Skeletal muscle tissue (tissue), 4 donors: ENCODE results near the gene DLGAP1. TPM values are rescaled to one million over a fixed set of nuclear protein-coding genes. Genes with fewer than 3 reads are reported as not detected.

Experiments used
- H3K27ac ChIP-seq: one replicate; pipeline ENCODE4 v1.7.0; 2013; ENCODE audit warnings: mild to moderate bottlenecking, low read depth, low read length, inconsistent platforms
- H3K27me3 ChIP-seq, 3 donors: one replicate each; pipeline ENCODE4 v1.7.0; 2013; ENCODE audit warnings: low read length in 3 of 3; ENCODE audit not compliant: control insufficient read depth in 3 of 3, insufficient read depth in 3 of 3
- H3K36me3 ChIP-seq, 3 donors: one replicate each; pipeline ENCODE4 v1.7.0; 2013; ENCODE audit warnings: low read length in 3 of 3; ENCODE audit not compliant: control insufficient read depth in 3 of 3, insufficient read depth in 3 of 3
- H3K4me1 ChIP-seq, 3 donors: one replicate each; pipeline ENCODE4 v1.7.0; 2013; ENCODE audit warnings: low read length in 3 of 3, mild to moderate bottlenecking in 3 of 3; ENCODE audit not compliant: control insufficient read depth in 3 of 3, insufficient read depth in 3 of 3
- H3K4me3 ChIP-seq, 3 donors: one replicate each; pipeline ENCODE4 v1.7.0; 2013; ENCODE audit warnings: low read length in 3 of 3
- H3K9ac ChIP-seq, 3 donors: one replicate each; pipeline ENCODE4 v1.7.0; 2013; ENCODE audit warnings: low read length in 3 of 3, mild to moderate bottlenecking in 3 of 3, moderate library complexity in 2 of 3, low read depth in 1 of 3
- H3K9me3 ChIP-seq, 3 donors: one replicate each; pipeline ENCODE4 v1.7.0; 2013; ENCODE audit warnings: low read length in 3 of 3; ENCODE audit not compliant: control insufficient read depth in 3 of 3
- total RNA-seq: library from RNA; depleted of rRNA; stranded (reverse); fragments of >200 nt; gene quantifications from one replicate; pipeline ENCODE4 v1.2.3, GENCODE V29; 2014
- donor health status: Osteomylitis.

Gene DLGAP1
- total RNA-seq, 1 donor from 2014 or later: 0.52 TPM

GRCh38 chr18:4441098-4441497 lies 14.0 kb downstream of the DLGAP1 start:
- no peaks in the 10 kb centered on the region for H3K27me3 ChIP-seq
- H3K9ac ChIP-seq: no peak overlapping the region
- no peaks in the 10 kb centered on the region for H3K36me3 ChIP-seq
- no peak overlapping the region for H3K27ac ChIP-seq
- no peaks in the 10 kb centered on the region for H3K4me1 ChIP-seq
- H3K9me3 ChIP-seq: no peaks in the 10 kb centered on the region
- no peak overlapping the region for H3K4me3 ChIP-seq

- Histone ChIP-seq H3K4me1 (no peaks in the 10 kb centered on the region), H3K27ac (no peak overlapping the region), H3K27me3 (no peaks in the 10 kb centered on the region), H3K36me3 (no peaks in the 10 kb centered on the region), H3K9ac (no peak overlapping the region), H3K9me3 (no peaks in the 10 kb centered on the region), H3K4me3 (no peak overlapping the region)
Measured at GRCh38 chr18:4438938-4439337, 16.2 kb downstream of the DLGAP1 start.

- Histone ChIP-seq H3K27ac (no peak overlapping the region), H3K4me1 (no peaks in the 10 kb centered on the region), H3K27me3 (no peaks in the 10 kb centered on the region), H3K36me3 (no peaks in the 10 kb centered on the region), H3K4me3 (no peak overlapping the region), H3K9ac (no peak overlapping the region), H3K9me3 (no peaks in the 10 kb centered on the region)
Measured at GRCh38 chr18:4433717-4434116, 21.4 kb downstream of the DLGAP1 start.

GRCh38 chr18:4430836-4431235 lies 24.3 kb downstream of the DLGAP1 start:
- Histone ChIP-seq H3K27me3 (no peaks in the 10 kb centered on the region), H3K36me3 (no peaks in the 10 kb centered on the region), H3K9me3 (no peaks in the 10 kb centered on the region), H3K9ac (no peak overlapping the region), H3K4me3 (no peak overlapping the region), H3K27ac (no peak overlapping the region), H3K4me1 (no peaks in the 10 kb centered on the region)

- Histone ChIP-seq H3K9me3 (no peaks in the 10 kb centered on the region), H3K4me3 (no peak overlapping the region)
Measured at GRCh38 chr18:4417714-4418113, 37.4 kb downstream of the DLGAP1 start.

GRCh38 chr18:4416976-4417375 lies 38.1 kb downstream of the DLGAP1 start:
- Histone ChIP-seq H3K4me3 (no peak overlapping the region), H3K27me3 (no peaks in the 10 kb centered on the region), H3K9me3 (no peaks in the 10 kb centered on the region), H3K36me3 (no peaks in the 10 kb centered on the region), H3K4me1 (no peaks in the 10 kb centered on the region), H3K9ac (no peak overlapping the region), H3K27ac (no peak overlapping the region)

More at GRCh38 chr18:4417714-4418113, 37.4 kb downstream of the DLGAP1 start:
- H3K27ac ChIP-seq: no peak overlapping the region
- H3K4me1 ChIP-seq: no peaks in the 10 kb centered on the region
- no peaks in the 10 kb centered on the region for H3K27me3 ChIP-seq
- H3K36me3 ChIP-seq: no peaks in the 10 kb centered on the region
- H3K9ac ChIP-seq: no peak overlapping the region

- Histone ChIP-seq H3K4me3 (no peak overlapping the region), H3K9ac (no peak overlapping the region), H3K9me3 (no peaks in the 10 kb centered on the region), H3K27me3 (no peaks in the 10 kb centered on the region), H3K4me1 (no peaks in the 10 kb centered on the region), H3K36me3 (no peaks in the 10 kb centered on the region), H3K27ac (no peak overlapping the region)
Measured at GRCh38 chr18:4412286-4412685, 42.8 kb downstream of the DLGAP1 start.

GRCh38 chr18:4406856-4407255 lies 48.3 kb downstream of the DLGAP1 start:
- H3K27me3 ChIP-seq: no peaks in the 10 kb centered on the region
- no peaks in the 10 kb centered on the region for H3K4me1 ChIP-seq
- no peaks in the 10 kb centered on the region for H3K9me3 ChIP-seq
- no peak overlapping the region for H3K27ac ChIP-seq
- no peaks in the 10 kb centered on the region for H3K36me3 ChIP-seq
- no peak overlapping the region for H3K4me3 ChIP-seq
- H3K9ac ChIP-seq: no peak overlapping the region

- Histone ChIP-seq H3K9me3 (no peaks in the 10 kb centered on the region), H3K9ac (no peak overlapping the region), H3K4me1 (no peaks in the 10 kb centered on the region)
Measured at GRCh38 chr18:4405965-4406364, 49.1 kb downstream of the DLGAP1 start.

GRCh38 chr18:4403836-4404235 lies 51.3 kb downstream of the DLGAP1 start:
- H3K9me3 ChIP-seq: no peaks in the 10 kb centered on the region
- H3K27ac ChIP-seq: no peak overlapping the region
- H3K9ac ChIP-seq: no peak overlapping the region
- H3K4me3 ChIP-seq: no peak overlapping the region
- H3K27me3 ChIP-seq: no peaks in the 10 kb centered on the region
- no peaks in the 10 kb centered on the region for H3K36me3 ChIP-seq
- H3K4me1 ChIP-seq: no peaks in the 10 kb centered on the region

More at GRCh38 chr18:4405965-4406364, 49.1 kb downstream of the DLGAP1 start:
- H3K27ac ChIP-seq: no peak overlapping the region
- no peaks in the 10 kb centered on the region for H3K36me3 ChIP-seq
- no peak overlapping the region for H3K4me3 ChIP-seq
- no peaks in the 10 kb centered on the region for H3K27me3 ChIP-seq

GRCh38 chr18:4400911-4401310 lies 54.2 kb downstream of the DLGAP1 start:
- Histone ChIP-seq H3K9me3 (no peaks in the 10 kb centered on the region), H3K27me3 (no peaks in the 10 kb centered on the region), H3K9ac (no peak overlapping the region), H3K36me3 (no peaks in the 10 kb centered on the region), H3K4me1 (no peaks in the 10 kb centered on the region), H3K4me3 (no peak overlapping the region), H3K27ac (no peak overlapping the region)
